ENCODE results near the gene GRHPR. TPM values are rescaled to one million over a fixed set of nuclear protein-coding genes. Genes with fewer than 3 reads are reported as not detected.
"Not testable (repeated sequence)": the region's sequence is repeated elsewhere in the genome, so short reads cannot be mapped to it uniquely, and the experiment has no call there.

The GRHPR gene
- total RNA-seq, 1 donor from 2014 or later, result 111 TPM

DNA sequence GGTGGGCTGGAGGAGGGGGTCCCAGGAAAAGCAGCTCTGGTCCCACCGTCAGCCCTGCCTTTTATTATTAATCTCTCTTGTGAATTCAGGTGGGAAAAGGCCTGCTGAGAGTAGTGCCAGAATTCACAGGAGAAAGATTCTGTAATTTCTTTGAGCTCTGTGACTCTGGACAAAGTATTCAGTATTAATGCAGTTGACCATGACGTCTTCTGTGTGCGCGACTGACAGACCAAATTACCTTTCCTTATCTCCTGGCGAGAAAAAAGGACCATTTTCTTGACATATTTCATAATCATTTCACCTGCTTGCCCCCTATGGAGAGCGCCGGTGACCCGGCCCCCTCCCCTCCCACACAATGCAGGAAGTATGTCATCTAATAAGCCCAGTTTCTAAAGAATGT lies 26.8 kb upstream of the GRHPR start:
- intact Hi-C loops (cut with DNase I), result no loop called here

GRCh38 chr9:37397948-37398347 lies 24.5 kb upstream of the GRHPR start:
- DNase-seq (ENCODE audit: missing footprints); ATAC-seq; intact Hi-C loops (cut with DNase I): not testable (repeated sequence)

More for the DNA sequence above, 26.8 kb upstream of the GRHPR start:
- DNase-seq (ENCODE audit: missing footprints) (no peak), ATAC-seq (no peak)

- ATAC-seq (no peak), DNase-seq (ENCODE audit: missing footprints) (no peak)
- intact Hi-C loops (cut with DNase I), result no loop called here
Measured at GRCh38 chr9:37398464-37399025, 24.0 kb upstream of the GRHPR start.

DNA sequence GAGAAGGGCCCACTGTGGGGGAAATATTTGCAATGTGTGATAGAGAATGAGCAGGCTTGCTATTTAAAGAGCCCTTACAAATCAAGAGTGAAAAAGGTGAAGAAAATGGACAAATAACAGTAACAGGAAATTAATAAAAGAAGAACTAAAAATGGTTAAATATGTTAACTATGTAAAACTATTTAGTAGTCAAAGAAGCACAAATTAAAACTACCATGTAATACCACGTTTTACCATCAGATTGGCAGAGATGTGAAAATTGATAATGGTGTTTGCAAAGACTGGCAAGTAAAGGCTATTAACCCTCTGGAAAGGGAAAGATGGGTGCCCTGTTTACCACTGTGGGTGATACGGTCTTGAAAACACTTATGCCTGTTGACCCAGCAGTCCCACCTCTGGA lies 23.2 kb upstream of the GRHPR start:
- no peak for ATAC-seq
- DNase-seq (ENCODE audit: missing footprints), result no peak
- intact Hi-C loops (cut with DNase I), result no loop called here

DNA sequence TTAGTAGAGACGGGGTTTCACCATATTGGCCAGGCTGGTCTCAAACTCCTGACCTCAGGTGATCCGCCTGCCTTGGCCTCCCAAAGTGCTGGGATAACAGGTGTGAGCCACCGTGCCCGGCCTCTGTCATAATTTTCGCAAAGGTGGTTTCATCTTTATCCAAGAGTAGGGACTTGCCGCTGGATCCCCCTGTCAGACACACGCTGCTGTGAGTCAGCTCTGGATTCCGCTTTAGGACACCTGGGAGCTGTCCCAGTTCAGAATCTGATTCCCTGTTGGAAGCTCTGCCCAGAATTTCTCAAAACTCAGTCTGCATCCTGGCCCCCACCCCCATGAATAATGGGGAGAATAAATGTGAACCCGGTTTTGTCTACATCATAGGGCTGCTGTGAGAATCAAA lies 17.9 kb upstream of the GRHPR start:
- intact Hi-C loops (cut with DNase I), result no loop called here

DNA sequence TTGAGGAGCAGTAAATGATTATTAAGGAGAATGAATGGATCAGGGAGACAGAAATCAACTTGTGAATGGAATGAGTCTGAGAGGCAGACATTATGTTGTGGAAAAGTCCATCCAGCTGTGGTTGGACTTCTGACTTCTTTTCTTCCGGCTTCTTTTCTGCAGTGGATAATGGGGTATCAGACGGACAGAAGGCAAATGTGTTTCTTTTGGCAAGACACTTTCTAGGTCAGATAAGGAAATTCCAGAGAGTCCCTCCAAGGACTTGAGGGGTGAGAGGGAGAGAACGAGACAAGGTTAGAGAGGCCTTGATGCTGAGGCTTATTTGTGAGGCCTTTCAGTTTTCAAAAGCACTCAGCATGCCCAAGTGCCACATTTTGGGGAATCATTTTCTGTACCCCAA lies 17.1 kb upstream of the GRHPR start:
- ATAC-seq (peak; percentile 84), DNase-seq (ENCODE audit: missing footprints) (no peak)
- intact Hi-C loops (cut with DNase I), result no loop called here

More for the DNA sequence above, 17.9 kb upstream of the GRHPR start:
- ATAC-seq, result peak; percentile 22
- DNase-seq (ENCODE audit: missing footprints), result no peak

GRCh38 chr9:37405764-37406380 lies 16.6 kb upstream of the GRHPR start:
- intact Hi-C loops (cut with DNase I), result no loop called here
- no peak for DNase-seq (ENCODE audit: missing footprints)
- ATAC-seq, result no peak

DNA sequence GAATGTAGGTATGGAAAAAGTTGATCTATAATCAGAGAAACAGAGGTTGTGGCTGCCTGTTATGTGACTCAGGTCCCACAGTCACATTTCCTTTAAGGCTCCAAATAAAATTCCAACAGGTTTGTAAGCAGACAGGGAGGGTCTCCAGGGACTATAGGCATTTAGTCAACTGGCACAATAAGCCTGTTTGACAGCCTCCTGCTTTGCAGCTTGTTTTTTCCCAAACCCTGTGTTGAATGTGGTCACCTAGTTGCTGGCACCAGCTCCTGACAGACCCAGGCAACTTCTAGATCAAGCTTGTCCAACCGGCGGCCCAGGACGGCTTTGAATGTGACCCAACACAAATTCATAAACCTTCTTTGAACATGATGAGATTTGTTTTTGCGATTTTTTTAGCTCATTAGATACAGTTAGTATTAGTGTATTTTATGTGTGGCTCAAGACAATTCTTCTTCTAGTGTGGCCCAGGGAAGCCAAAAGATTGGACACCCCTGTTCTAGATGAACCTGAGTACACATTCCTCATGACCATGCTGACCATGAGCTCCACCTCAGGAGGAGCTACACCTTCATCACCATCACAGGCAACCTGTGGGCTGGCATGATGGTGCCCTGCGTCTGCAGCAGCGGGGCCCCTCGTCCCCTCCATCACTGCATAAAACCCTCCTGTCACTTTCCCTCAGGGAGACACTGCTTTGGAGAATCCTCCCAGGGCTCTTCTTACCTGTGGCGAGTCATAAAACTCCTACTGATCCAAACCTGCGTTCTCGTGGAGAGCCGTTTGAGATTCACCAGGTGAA lies 15.7 kb upstream of the GRHPR start:
- ATAC-seq, result no peak
- no peak for DNase-seq (ENCODE audit: missing footprints)
- intact Hi-C loops (cut with DNase I), result no loop called here

- ATAC-seq, result no peak
- no peak for DNase-seq (ENCODE audit: missing footprints)
- intact Hi-C loops (cut with DNase I), result no loop called here
Measured at GRCh38 chr9:37407468-37407867, 15.0 kb upstream of the GRHPR start.

DNA sequence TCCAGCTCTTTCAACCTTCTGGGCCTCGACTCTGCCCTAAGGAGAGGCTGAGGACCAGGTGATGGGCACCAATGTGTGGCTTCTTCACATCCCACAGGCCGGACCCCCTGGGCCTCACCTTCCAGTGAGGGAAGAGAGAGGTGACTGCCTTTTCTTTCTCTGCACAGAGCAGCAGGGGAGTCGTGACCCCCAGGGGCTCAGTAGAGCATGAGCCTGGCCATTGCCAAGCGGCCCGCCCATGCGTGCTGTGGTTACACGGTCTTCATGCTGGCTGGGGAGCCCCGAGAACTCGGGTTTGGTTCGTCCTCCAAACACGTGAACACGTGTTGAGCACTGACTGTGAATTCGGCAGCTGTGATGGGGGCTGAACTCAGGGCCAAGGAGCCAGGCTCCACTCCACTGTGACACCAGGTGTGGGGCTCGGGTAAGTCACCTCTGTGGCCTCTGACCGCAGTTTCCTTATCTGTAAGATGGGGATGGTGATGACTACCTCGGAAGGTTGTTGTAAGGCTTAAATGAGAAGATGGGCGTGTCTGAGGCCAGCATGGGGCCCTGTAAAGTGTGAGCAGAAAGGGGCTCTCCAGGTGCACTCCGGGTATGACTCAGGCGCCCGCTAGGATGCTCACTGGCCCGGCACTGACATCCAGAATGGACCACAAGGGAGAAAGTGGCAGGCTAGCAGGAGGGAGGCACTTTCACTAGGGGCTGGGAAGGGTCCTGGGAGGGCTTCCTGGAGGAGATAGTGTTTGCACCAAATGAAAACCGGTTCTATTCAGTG lies 13.4 kb upstream of the GRHPR start:
- ATAC-seq (no peak), DNase-seq (ENCODE audit: missing footprints) (no peak)
- intact Hi-C loops (cut with DNase I), result no loop called here

DNA sequence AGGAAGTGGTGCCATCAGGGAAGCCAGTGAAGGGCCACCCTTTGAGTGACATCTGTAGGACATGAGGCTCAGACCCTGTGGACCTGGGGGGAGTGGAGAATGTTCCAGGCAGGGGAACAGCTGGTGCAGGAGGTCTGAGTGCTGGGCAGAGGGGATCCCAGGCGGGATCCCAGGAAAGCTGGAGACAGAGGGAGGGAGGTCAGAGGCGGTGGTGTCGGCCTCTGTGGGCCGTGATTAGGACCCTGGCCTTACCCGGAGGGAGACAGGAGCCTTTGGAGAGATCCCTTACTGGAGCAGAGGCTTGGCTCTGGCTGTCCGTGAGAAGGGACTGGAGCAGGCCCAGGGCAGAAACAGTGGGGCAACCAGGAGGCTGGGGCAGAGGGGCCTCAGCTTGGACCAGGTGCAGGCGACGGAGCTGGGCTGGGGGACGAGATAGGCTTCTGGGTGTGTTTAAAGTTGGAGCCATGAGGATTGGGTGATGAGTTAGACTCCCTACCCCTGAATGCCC lies 12.1 kb upstream of the GRHPR start:
- DNase-seq (ENCODE audit: missing footprints), result no peak
- intact Hi-C loops (cut with DNase I), result no loop called here
- ATAC-seq, result no peak

- intact Hi-C loops (cut with DNase I), result no loop called here
- no peak for DNase-seq (ENCODE audit: missing footprints)
- ATAC-seq, result peak; percentile 16
Measured at GRCh38 chr9:37410969-37411785, 11.3 kb upstream of the GRHPR start.

GRCh38 chr9:37412431-37413151 lies 9.9 kb upstream of the GRHPR start:
- intact Hi-C loops (cut with DNase I), result no loop called here
- no peak for DNase-seq (ENCODE audit: missing footprints)
- ATAC-seq, result peak; percentile 53

DNA sequence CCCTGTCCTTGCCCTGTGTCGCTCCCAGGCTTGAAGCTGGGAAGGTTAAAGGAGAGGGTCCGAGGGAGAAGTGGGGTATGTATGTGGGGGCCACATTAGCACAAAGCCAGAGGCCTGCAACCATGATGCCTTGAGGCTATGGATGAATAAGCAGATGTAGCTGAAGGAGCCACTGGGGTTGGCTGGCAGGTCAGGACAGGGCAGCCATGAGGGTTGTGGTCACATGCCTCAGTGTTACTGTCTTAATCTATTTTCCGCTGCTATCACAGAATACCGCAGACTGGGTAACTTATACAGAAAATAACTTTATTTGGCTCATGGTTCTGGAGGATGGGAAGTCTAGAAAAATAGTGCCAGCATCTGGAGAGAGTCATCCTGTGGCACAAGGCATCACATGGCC lies 9.2 kb upstream of the GRHPR start:
- intact Hi-C loops (cut with DNase I), result no loop called here

GRCh38 chr9:37414503-37414943 lies 8.0 kb upstream of the GRHPR start:
- ATAC-seq, result no peak
- intact Hi-C loops (cut with DNase I), result no loop called here

More for the DNA sequence above, 9.2 kb upstream of the GRHPR start:
- DNase-seq (ENCODE audit: missing footprints) (no peak), ATAC-seq (no peak)

DNA sequence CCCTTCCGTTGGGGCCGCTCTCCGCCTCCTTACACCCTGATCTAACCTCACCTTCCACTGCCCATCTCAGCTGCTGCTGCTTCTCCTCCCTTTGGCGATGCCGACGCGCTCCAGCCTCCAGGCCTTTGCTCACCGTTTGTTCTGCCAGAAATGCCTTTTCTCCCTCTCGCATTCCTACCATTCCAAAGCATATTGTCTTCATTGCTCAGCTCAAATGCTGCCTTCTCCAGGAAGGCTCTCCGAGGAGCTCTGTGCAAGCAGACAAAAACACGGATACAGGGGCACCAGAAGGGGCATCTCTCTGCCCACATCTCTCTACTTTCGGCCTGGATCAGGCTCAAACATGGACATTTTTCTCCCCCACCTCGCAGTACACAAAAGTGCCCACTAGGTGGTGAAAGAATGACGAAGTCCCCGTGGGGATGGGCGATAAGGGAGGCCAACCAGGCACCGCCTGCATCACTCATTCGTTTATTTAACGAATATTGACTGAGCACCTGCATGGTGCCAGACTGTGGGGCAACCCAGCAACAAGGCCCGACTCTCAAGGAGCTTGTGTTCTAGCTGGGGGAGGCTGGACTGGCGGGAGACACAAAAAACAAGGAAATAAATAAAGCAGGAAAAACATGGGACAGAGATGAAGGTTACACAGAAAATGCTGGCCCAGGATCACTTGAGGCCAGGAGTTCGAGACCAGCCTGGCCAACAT lies 7.3 kb upstream of the GRHPR start:
- intact Hi-C loops (cut with DNase I), result no loop called here
- ATAC-seq (peak; percentile 48), DNase-seq (ENCODE audit: missing footprints) (no peak)

More at GRCh38 chr9:37414503-37414943, 8.0 kb upstream of the GRHPR start:
- no peak for DNase-seq (ENCODE audit: missing footprints)

DNA sequence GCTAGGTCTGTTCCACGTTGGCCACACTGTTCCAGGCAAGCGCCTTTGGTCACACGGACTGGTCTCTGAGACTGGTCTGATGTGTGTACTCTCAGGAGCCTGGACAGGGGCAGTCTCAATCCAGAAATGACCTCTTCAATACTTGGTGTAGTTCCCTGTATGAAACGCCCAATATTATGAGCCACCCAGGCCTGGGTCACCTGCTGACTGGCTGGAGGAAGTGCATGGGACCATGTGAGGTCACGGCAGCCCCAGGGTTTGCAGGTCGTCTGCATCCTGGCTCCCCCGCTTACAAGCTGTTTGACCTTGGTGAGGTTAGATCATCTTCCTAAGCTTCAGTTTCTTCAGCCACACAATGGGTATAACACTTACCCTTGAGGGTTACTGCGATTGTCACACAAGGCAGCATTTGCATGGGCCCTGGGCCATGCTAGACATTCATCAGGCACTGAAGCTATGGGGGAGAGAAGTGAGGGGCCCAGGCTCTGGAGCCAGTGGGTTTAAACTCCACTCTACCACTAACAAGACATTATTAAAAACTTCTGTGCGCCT lies 5.2 kb upstream of the GRHPR start:
- DNase-seq (ENCODE audit: missing footprints) (no peak), ATAC-seq (no peak)
- intact Hi-C loops (cut with DNase I), result no loop called here
